Measurements from ENCODE around the gene CAPZB.

Gene CAPZB

GRCh38 chr1:19496527-19496874 is 11.2 kb upstream of the CAPZB start:
- no peak for DNase-seq

GRCh38 chr1:19495799-19496526 is 10.6 kb upstream of the CAPZB start:
- DNase-seq, result no peak

- DNase-seq, result no peak
Measured at GRCh38 chr1:19495000-19495656, 9.8 kb upstream of the CAPZB start.

GRCh38 chr1:19493547-19493946 is 8.2 kb upstream of the CAPZB start:
- no peak for DNase-seq

GRCh38 chr1:19489996-19490395 is 4.7 kb upstream of the CAPZB start:
- no peak for DNase-seq

DNA sequence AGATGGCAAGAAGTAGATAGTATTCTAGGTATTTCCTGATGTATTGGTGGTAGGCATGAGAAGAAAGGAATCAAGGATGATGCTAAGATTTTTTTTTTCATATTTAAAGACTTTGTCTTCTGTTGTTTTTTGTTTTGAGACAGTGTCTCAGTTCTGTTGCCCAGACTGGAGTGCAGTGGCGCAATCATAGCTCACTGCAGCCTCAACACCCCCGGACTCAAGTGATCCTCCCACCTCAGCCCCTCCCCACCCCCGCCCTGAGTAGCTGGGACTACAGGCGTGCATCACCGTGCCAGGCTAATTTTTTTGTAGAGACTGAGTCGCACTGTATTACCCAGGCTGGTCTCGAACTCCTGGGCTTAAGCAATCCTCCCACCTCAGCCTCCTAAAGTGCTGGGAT is 2.8 kb upstream of the CAPZB start:
- no peak for DNase-seq

- no peak for DNase-seq
Measured at GRCh38 chr1:19484798-19485361, 459 bp downstream of the CAPZB start.

- DNase-seq, result no peak
Measured at GRCh38 chr1:19484338-19484797, 971 bp downstream of the CAPZB start.

GRCh38 chr1:19483691-19484090 is 1.6 kb downstream of the CAPZB start:
- DNase-seq, result no peak

- DNase-seq, result no peak
Measured at GRCh38 chr1:19483261-19483660, 2.1 kb downstream of the CAPZB start.

DNA sequence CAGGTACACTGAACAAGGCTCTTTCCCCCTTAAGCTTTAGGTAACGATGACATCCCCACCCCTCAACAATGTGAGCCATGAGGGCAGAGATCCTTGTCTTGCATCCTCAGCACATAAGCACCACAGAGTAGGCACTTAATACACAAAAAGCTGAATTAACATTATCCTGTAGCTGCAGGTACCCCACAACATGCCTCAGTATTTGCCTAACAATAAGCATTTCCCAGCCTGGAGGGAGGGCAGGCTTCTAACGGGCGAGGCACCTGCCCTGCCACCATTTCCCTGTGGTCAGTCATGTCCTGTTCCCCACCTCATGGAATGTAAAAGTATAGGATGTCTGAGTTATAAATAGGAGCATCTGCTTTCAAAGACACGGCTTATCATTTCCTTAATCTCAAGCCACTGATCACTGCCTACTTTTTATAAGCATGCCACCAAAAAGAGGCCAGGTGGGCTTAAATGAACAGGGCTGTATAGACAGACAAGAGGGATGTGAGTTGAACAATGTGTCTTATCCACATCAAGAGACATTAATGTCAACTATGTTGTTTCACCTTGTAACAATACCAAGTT is 3.4 kb downstream of the CAPZB start:
- no peak for DNase-seq

DNA sequence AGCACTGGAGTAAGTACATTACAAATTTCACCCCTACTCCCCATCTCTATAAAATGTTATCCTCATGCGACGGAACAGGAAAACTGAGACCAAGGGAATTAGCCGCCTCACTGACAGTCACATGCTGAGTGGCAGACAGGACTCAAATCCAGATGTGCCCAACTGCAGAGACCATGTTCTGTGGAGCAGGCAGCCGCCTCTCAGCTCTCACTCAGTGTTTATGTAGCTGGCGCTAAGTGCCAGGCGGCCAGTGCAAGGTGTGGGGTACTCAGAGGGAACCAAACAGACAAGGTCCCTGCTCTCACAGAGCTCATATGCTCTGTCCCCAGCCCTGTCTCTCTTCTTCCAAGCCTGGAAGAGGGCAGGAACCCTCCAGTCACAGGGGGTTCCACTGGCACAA is 5.1 kb downstream of the CAPZB start:
- DNase-seq, result no peak

DNA sequence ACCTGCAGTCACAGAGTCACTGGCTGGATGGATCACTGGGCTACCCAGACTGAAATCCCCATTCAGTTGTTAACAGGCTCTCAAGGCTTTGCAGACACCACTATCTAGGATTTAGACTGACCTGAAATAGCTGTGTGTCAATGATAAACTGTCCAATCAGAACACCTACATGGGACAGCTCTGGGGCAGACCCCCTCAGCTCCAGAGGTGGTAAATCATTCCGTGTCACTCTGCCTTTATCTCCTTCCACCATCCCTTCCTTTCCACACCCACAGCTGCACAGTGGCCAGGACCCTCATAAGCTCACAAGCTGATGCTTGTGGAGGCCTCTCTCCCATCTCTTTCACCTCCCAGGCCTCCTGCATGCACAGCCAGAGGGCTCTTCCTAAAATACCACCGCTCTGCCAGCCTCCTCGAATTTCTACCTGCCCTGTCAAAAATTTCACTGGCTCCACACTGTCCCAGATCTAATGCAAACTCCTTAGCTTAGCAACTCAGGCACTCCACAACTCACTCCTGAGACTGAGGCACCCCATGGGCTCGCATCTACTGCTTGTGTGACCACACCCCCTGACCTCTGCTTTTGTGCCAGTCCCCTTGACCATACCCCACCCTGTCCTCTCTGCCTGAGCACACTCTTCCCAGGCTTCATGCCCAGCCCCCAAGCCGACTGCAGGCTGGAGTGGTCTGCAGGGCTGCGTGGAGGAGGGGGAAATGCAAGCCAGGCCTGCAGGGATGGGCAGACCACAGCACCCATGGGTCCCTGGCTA is 5.8 kb downstream of the CAPZB start:
- DNase-seq, result no peak

DNA sequence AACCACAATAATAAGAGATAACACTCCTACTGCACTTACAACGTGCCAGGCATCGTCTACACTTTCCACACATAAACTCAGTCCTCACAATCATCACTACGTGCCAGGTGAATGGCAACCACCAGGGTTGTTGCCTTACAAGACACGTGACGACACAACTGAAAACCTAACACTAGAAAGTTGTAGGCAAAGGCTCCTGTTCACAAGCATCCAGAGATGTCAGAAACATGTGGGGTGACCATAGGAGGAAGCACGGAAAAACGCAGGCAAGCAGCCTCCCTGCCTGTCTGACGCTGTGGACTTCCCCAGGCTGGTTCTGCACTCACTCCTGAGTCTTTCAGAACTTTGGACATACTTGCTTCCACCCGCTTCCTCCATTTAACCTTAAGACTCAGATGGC is 7.0 kb downstream of the CAPZB start:
- DNase-seq, result no peak

DNA sequence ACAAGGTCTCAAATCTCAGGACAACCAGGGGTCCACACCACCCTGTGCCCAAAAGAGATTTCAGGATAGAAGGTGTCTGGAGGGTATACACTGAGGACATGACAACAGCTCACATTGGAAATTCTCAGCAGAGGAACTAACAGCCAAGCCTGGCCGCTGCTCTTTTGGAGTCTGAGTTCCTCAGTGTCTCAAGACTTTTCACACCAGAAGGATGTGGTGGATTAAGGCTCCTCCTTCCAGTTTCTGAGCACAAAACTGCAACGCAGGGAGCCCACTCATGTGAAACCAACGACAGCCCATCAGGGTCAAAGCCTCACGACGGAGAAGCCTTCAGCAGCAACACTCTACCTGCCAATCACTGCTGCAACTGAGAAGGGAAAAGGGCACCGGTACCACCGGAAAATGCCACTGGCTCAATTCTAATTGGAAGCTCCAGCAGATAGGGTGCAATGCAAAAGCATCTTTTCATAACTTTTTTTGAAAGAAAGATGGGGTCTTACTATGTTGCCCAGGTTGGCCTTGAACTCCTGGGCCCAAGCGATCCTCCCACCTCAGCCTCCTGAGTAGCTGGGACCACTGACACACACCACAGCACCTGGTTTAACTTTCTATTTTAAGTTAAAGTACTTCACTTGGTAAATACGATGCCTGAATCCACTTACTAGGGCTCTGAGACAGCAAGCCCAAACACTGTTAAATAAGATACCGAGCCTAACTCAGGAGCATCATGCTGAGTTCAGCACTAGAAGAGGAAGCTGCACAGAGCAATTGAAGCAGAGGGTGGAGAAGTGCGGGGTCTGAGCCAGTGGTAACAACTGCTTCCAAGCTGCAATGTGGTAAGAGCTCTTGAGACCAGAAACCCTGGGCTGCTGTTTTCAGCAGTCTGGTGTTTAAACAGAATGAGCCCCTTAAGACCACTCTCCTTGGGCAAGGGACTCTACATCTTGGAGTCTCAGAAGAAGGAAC is 7.8 kb downstream of the CAPZB start:
- no peak for DNase-seq

DNA sequence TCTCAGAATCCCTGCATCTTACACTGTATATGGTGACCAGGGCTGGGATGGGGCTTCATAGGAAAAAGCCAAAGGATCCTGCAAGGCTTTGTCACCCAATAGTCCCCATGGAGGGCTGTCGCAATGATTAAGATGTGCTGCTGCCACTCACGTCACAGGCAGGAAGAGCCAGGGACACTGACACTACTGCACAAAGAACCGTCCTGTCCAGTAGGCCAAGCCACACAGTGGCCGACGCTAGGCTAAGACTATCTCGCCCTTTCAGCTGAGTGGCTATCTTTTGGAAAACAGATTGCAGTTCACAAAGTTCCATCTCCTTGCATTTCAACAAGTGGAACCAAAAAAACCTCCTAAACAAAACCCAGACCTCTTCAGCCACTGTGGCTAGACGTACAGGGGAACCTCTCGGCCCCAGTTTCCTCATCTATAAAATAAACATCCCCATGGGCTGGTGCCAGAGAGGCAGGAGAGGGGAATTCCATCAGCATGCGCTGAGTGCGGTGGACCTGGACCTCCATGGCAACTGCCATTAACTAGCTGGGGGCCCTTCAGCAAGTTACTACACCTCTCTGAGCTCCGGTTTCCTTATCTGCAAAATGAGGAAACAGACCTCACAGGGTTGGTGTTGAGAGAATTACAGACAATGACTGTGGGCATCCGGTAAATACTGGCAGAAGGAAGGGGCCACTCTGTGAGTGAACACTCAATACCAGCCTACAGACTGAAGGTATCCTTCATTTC is 8.7 kb downstream of the CAPZB start:
- DNase-seq, result no peak

GRCh38 chr1:19475296-19475695 is 10.0 kb downstream of the CAPZB start:
- no peak for DNase-seq

DNA sequence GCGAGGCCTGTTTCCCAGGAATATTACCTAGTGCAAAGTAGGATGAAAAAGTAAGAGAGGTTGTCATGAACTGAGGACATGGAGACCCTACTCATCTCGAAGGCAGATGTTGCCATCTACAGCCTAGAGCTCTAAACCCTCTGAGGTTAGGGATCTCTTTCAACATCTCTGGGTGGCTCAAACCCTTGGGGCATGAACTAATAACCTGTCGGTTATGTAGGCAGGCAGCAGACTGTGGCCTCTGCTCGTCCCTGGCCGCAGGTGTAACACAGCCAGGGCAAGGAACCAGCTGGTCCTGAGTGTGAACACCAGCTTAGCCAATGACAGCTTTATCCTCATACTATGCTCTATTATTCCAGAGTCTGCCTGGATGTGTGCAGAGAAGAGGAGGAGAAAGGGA is 13.2 kb downstream of the CAPZB start:
- no peak for DNase-seq

GRCh38 chr1:19469004-19469403 is 16.3 kb downstream of the CAPZB start:
- DNase-seq, result no peak

DNA sequence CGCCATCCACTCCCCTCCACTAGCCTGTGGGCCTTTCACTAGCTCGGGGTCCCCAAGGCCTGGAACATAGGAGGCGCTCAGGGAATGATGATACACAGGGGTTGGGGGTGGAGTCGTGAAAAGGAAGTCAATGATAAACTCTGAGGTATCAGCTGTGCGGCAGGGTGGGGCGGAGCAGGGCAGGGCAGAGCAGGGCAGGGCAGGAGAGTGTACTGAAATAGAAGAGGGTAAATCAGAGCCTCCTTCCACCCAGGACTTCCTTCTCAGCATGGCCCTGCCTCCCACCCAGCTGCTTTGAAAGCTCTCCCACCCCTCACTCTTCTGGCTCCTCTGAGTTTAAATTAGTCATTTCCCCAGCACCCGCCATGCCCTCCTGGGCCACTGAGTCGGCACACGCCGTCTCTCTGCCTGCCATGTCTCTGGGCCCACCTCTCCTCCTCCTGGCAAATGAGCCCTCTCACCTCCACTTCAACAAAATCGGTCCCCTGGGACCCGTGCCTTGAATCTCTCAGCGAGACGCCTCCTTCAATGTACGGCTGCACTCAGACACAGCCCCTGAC is 16.9 kb downstream of the CAPZB start:
- DNase-seq, result peak in 2 of 4 experiments; percentile 47 to 56

All from activated naive CD4-positive, alpha-beta T cell (primary cell).